HG02642 (cell line): ENCODE results near the gene SALL2.
"Not testable (repeated sequence)": the region's sequence is repeated elsewhere in the genome, so short reads cannot be mapped to it uniquely, and the experiment has no call there.

ENCODE experiments used
- ATAC-seq: cut with Tn5 transposase; IDR thresholded peaks from one replicate; pipeline ENCODE4 v1.9.1; 2021; ENCODE audit warnings: mild to moderate bottlenecking; ENCODE audit not compliant: unreplicated experiment, poor library complexity

The SALL2 gene

GRCh38 chr14:21525962-21526671, at the start of gene SALL2:
TSS of gene SALL2 (minus strand) at chr14:21526346. CDS start at chr14:21526127, 219 bp downstream.
- ATAC-seq = no peak

- no peak for ATAC-seq
Observed at GRCh38 chr14:21575661-21576060, 49.5 kb upstream of the SALL2 start.

GRCh38 chr14:21572604-21573003, 46.5 kb upstream of the SALL2 start:
- ATAC-seq = no peak

- ATAC-seq = no peak
Observed at GRCh38 chr14:21558703-21559170, 32.6 kb upstream of the SALL2 start.

- ATAC-seq = no peak
Observed at GRCh38 chr14:21557084-21557901, 31.1 kb upstream of the SALL2 start.

- no peak for ATAC-seq
Observed at GRCh38 chr14:21556378-21557083, 30.4 kb upstream of the SALL2 start.

GRCh38 chr14:21553266-21553665, 27.1 kb upstream of the SALL2 start:
- no peak for ATAC-seq

- ATAC-seq = not testable (repeated sequence)
Observed at GRCh38 chr14:21544588-21544987, 18.4 kb upstream of the SALL2 start.

GRCh38 chr14:21543963-21544362, 17.8 kb upstream of the SALL2 start:
- no peak for ATAC-seq

- no peak for ATAC-seq
Observed at GRCh38 chr14:21543521-21543960, 17.4 kb upstream of the SALL2 start.

GRCh38 chr14:21541413-21542074, 15.4 kb upstream of the SALL2 start:
- ATAC-seq = no peak

- ATAC-seq = no peak
Observed at GRCh38 chr14:21539189-21539940, 13.2 kb upstream of the SALL2 start.

- ATAC-seq = no peak
Observed at GRCh38 chr14:21537090-21537424, 10.9 kb upstream of the SALL2 start.

GRCh38 chr14:21536418-21537089, 10.4 kb upstream of the SALL2 start:
- no peak for ATAC-seq

- ATAC-seq = no peak
Observed at GRCh38 chr14:21535545-21536417, 9.6 kb upstream of the SALL2 start.

GRCh38 chr14:21534576-21534975, 8.4 kb upstream of the SALL2 start:
- ATAC-seq = no peak

- ATAC-seq = no peak
Observed at GRCh38 chr14:21533294-21533693, 7.1 kb upstream of the SALL2 start.

- ATAC-seq = no peak
Observed at GRCh38 chr14:21529515-21529914, 3.4 kb upstream of the SALL2 start.
